Thyroid gland (tissue), 4 donors: ENCODE measurements around the gene IFT43.

Source experiments
- CTCF ChIP-seq, 6 experiments: fragments of 200-600 bp in 3 of 6; fragments of 450-650 bp in 3 of 6; sonication (generic) in 3 of 6; IDR thresholded peaks; one replicate each; pipeline ENCODE4 v1.5.1; 2016 to 2019; ENCODE audit warnings: antibody characterized with exemption in 6 of 6, mild to moderate bottlenecking in 2 of 6, inconsistent platforms in 1 of 6, moderate library complexity in 1 of 6
- POLR2A ChIP-seq, 2 donors: fragments of 450-650 bp; IDR thresholded peaks; one replicate each; pipeline ENCODE4 v1.6.1; 2017; ENCODE audit warnings: antibody characterized with exemption in 2 of 2, mild to moderate bottlenecking in 2 of 2, moderate library complexity in 1 of 2

DNA sequence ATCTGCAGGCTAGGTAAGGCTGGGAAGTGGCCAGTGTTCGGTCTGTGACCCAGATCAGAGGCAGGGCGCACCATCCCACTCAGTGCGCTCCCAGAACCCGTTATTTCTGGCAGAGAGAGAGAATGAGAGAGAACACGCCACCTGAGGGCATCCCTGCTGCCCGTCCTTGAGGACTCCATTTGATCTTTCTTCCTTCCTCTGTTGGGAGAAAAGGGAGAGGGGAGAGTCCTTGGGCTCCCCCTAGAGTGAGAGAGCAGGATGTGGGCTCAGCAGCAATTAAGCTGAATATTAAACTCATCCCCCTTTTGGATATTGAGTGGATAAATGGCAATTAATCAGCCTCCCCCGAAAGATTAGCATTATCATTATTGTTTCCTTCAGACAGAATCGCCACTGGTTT, 70.6 kb downstream of the IFT43 start:
- TF ChIP-seq POLR2A (IDR thresholded peaks at IDR 0.05) (no peak), CTCF (IDR thresholded peaks at IDR 0.05) (peak in 2 of 6 experiments; percentile 5 to 21)
